B cell (primary cell): ENCODE data around the gene TNF.

Source experiments
- EZH2 ChIP-seq: IDR thresholded peaks from 2 replicates; pipeline ENCODE4 v1.6.1; 2012; ENCODE audit warnings: borderline replicate concordance, low read depth, mild to moderate bottlenecking, moderate library complexity, low read length; ENCODE audit not compliant: insufficient read depth, poor library complexity, severe bottlenecking
- TF ChIP-seq, protein P1 (sequence below): fragments of 200-600 bp; IDR thresholded peaks from one replicate; pipeline ENCODE4 v1.8.0; 2022; ENCODE audit warnings: antibody characterized with exemption, mild to moderate bottlenecking

DNA sequence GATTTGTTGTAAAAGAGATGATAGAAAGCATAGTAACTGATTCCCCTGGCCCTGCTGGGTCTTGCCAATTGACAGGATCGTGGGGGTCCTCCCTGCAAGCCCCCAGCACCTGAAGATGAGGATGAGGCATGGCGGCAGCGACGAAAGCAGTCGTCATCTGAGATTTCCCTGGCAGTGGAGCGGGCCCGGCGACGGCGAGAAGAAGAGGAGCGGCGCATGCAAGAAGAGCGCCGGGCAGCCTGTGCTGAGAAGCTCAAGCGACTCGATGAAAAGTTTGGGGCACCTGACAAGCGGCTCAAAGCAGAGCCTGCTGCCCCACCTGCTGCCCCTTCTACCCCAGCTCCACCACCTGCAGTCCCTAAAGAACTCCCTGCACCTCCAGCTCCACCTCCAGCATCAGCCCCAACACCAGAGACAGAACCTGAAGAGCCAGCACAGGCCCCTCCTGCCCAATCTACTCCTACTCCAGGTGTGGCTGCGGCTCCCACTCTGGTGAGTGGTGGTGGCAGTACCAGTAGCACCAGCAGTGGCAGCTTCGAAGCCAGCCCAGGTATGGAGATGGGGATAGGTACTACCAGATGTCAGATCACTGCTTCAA lies 52.4 kb downstream of the TNF start:
- TF ChIP-seq, protein P1, sequence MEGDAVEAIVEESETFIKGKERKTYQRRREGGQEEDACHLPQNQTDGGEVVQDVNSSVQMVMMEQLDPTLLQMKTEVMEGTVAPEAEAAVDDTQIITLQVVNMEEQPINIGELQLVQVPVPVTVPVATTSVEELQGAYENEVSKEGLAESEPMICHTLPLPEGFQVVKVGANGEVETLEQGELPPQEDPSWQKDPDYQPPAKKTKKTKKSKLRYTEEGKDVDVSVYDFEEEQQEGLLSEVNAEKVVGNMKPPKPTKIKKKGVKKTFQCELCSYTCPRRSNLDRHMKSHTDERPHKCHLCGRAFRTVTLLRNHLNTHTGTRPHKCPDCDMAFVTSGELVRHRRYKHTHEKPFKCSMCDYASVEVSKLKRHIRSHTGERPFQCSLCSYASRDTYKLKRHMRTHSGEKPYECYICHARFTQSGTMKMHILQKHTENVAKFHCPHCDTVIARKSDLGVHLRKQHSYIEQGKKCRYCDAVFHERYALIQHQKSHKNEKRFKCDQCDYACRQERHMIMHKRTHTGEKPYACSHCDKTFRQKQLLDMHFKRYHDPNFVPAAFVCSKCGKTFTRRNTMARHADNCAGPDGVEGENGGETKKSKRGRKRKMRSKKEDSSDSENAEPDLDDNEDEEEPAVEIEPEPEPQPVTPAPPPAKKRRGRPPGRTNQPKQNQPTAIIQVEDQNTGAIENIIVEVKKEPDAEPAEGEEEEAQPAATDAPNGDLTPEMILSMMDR, result no peak
- TF ChIP-seq EZH2, result no peak
